ENCODE measurements around the gene SDF2L1. TPM values are rescaled to one million over a fixed set of nuclear protein-coding genes. Genes with fewer than 3 reads are reported as not detected.
"Not testable (repeated sequence)": the region's sequence is repeated elsewhere in the genome, so short reads cannot be mapped to it uniquely, and the experiment has no call there.

The SDF2L1 gene
- total and polyA plus RNA-seq, 2 of the 13 experiments (the other 11 are each of a cell fraction or from before 2014, with no cell fraction given), result 18.0 to 57.4 TPM

DNA sequence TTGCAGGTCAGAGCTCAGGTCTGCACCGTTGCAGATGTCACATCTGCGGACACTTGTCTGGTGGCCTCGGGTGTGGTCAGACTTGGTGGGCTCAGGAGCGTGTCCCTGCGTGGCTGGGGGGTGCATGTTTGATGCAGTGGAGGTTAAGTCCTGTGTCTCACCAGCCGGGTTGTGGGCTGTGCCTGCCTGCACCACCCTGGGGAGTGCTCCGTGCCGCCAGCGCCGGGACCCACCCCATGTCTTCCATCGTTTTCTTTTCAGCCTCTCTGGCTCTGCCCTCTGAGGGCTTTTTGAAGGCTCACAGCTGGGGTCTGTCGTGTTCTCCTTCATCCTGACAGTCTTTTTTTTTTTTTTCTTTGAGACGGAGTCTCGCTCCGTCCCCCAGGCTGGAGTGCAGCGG, 49.7 kb downstream of the SDF2L1 start:
- Histone ChIP-seq H3K4me2 (ENCODE audit: low read depth, low read length) (no peak overlapping the region), H3K4me1 (ENCODE audit: insufficient read depth, low read length) (no peaks in the 10 kb centered on the region), H4K20me1 (ENCODE audit: insufficient read depth, low read length) (no peaks in the 10 kb centered on the region), H3K9me3 (ENCODE audit: low read length) (no peaks in the 10 kb centered on the region), H3K36me3 (replicated peaks in 1 of 2; ENCODE audit: control insufficient read depth in 1 of 2, insufficient read depth in 2 of 2, low read length in 2 of 2) (peaks cover 26 to 69% of the 10 kb centered on the region in 2 experiments), H2AFZ (ENCODE audit: low read length) (no peak overlapping the region), H3K79me2 (ENCODE audit: insufficient read depth, low read length) (no peaks in the 10 kb centered on the region), H3K27me3 (ENCODE audit: control insufficient read depth in 1 of 2, insufficient read depth in 2 of 2, low read length in 2 of 2) (no peaks in the 10 kb centered on the region), H3K4me3 (replicated peaks in 1 of 3; ENCODE audit: insufficient read depth in 1 of 3, low read depth in 2 of 3, low read length in 3 of 3) (no peak overlapping the region), H3K9ac (ENCODE audit: insufficient read depth, low read depth, low read length) (no peak overlapping the region), H3K27ac (ENCODE audit: extremely low read length, insufficient read depth, low read length) (no peak overlapping the region)
- BruUV-seq (replicated peaks), result no TSS peak
- POLR2A ChIA-PET, result no interaction called here
- FAIRE-seq (no peak), ATAC-seq (no peak), DNase-seq (ENCODE audit: low spot score) (no peak)
- 87% methylated on average over 11 of the region's 16 CpGs for WGBS (ENCODE audit: low lambda C conversion rate)
- CTCF ChIA-PET (ENCODE audit: low intra/inter-chr PET ratio, low total read pairs), result no interaction called here
- intact Hi-C loops (cut with micrococcal nuclease; ENCODE audit: unreplicated experiment), result no loop called here
- TF ChIP-seq RERE (CRISPR knock-in tag; IDR thresholded peaks at IDR 0.05; ENCODE audit: low read depth) (no peak), HMG20B (CRISPR knock-in tag; conservative IDR thresholded peaks at IDR 0.05) (no peak), SKI (IDR thresholded peaks at IDR 0.05; ENCODE audit: partially characterized antibody) (no peak), MED13 (CRISPR knock-in tag; IDR thresholded peaks at IDR 0.05) (no peak), BRCA1 (CRISPR knock-in tag; IDR thresholded peaks at IDR 0.05) (no peak), CAMTA2 (CRISPR knock-in tag; IDR thresholded peaks at IDR 0.05; ENCODE audit: borderline replicate concordance) (no peak), HMGA1 (CRISPR knock-in tag; conservative IDR thresholded peaks at IDR 0.05) (no peak), GATAD1 (CRISPR knock-in tag; IDR thresholded peaks at IDR 0.05) (no peak), U2AF2 (IDR thresholded peaks at IDR 0.05; ENCODE audit: low read depth, low read length) (no peak), ZNF136 (CRISPR knock-in tag; IDR thresholded peaks at IDR 0.05; ENCODE audit: low read depth) (no peak), ZNF432 (CRISPR knock-in tag; IDR thresholded peaks at IDR 0.05; ENCODE audit: borderline replicate concordance) (no peak), NCOA5 (CRISPR knock-in tag; IDR thresholded peaks at IDR 0.05) (no peak)
- TF ChIP-seq, protein P1, sequence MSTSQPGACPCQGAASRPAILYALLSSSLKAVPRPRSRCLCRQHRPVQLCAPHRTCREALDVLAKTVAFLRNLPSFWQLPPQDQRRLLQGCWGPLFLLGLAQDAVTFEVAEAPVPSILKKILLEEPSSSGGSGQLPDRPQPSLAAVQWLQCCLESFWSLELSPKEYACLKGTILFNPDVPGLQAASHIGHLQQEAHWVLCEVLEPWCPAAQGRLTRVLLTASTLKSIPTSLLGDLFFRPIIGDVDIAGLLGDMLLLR (CRISPR knock-in tag; IDR thresholded peaks at IDR 0.05), result no peak
- in situ Hi-C loops (cut with HindIII; ENCODE audit: extremely low pct_ligation_motif_present, low pct_unique_long_range_greater_than_20kb), result no loop called here

GRCh38 chr22:21692856-21693255, 50.8 kb downstream of the SDF2L1 start:
- H3K9ac ChIP-seq (ENCODE audit: insufficient read depth, low read depth, low read length); H4K20me1 ChIP-seq (ENCODE audit: insufficient read depth, low read length); DNase-seq (ENCODE audit: low spot score); CTCF ChIA-PET (ENCODE audit: low intra/inter-chr PET ratio, low total read pairs); FAIRE-seq; H3K79me2 ChIP-seq (ENCODE audit: insufficient read depth, low read length); H3K4me2 ChIP-seq (ENCODE audit: low read depth, low read length); BruUV-seq (replicated peaks); H3K27me3 ChIP-seq (ENCODE audit: control insufficient read depth in 1 of 2, insufficient read depth in 2 of 2, low read length in 2 of 2); H3K4me3 ChIP-seq (replicated peaks in 1 of 3; ENCODE audit: insufficient read depth in 1 of 3, low read depth in 2 of 3, low read length in 3 of 3); H3K27ac ChIP-seq (ENCODE audit: extremely low read length, insufficient read depth, low read length); ATAC-seq; H2AFZ ChIP-seq (ENCODE audit: low read length); intact Hi-C loops (cut with micrococcal nuclease; ENCODE audit: unreplicated experiment); H3K9me3 ChIP-seq (ENCODE audit: low read length); in situ Hi-C loops (cut with HindIII; ENCODE audit: extremely low pct_ligation_motif_present, low pct_unique_long_range_greater_than_20kb); H3K4me1 ChIP-seq (ENCODE audit: insufficient read depth, low read length): not testable (repeated sequence)
- WGBS (ENCODE audit: low lambda C conversion rate), result 93% methylated on average over 9 of the region's 9 CpGs
- peaks cover 25 to 72% of the 10 kb centered on the region in 2 experiments for H3K36me3 ChIP-seq (replicated peaks in 1 of 2; ENCODE audit: control insufficient read depth in 1 of 2, insufficient read depth in 2 of 2, low read length in 2 of 2)
- POLR2A ChIA-PET, result interaction anchor here (0.7 kb wide), 1 partner anchor 35 kb away, joined by 3 read pairs; no protein-coding TSS in a partner anchor
